Liver (tissue), 3 donors: ENCODE measurements around the gene RNU2-63P.
"Not testable (repeated sequence)": the region's sequence is repeated elsewhere in the genome, so short reads cannot be mapped to it uniquely, and the experiment has no call there.

ENCODE experiments used
- ATF3 ChIP-seq: IDR thresholded peaks from 2 replicates; pipeline ENCODE4 v1.6.1; 2016; ENCODE audit warnings: antibody characterized with exemption
- CTCF ChIP-seq: fragments of 150-350 bp; IDR thresholded peaks from 2 replicates; pipeline ENCODE4 v1.5.1; 2017; ENCODE audit warnings: improper control_type of control experiment, low read depth, low read length; ENCODE audit not compliant: missing input control
- MAX ChIP-seq: IDR thresholded peaks from 2 replicates; pipeline ENCODE4 v1.6.1; 2016; ENCODE audit warnings: antibody characterized with exemption
- RAD21 ChIP-seq, 2 donors: IDR thresholded peaks; 2 replicates each; pipeline ENCODE4 v1.6.1; 2016; ENCODE audit warnings: antibody characterized with exemption in 2 of 2, mild to moderate bottlenecking in 2 of 2
- REST ChIP-seq: IDR thresholded peaks from 2 replicates; pipeline ENCODE4 v1.6.1; 2016; ENCODE audit warnings: antibody characterized with exemption, mild to moderate bottlenecking
- SP1 ChIP-seq: IDR thresholded peaks from 2 replicates; pipeline ENCODE4 v1.6.1; 2018; ENCODE audit warnings: antibody characterized with exemption, mild to moderate bottlenecking
- donor health status: healthy.
- donor health status: healthy.

GRCh38 chr2:88045561-88045960 is 29.2 kb upstream of the RNU2-63P start:
- TF ChIP-seq CTCF; SP1; REST; RAD21 (IDR thresholded peaks at IDR 0.05); ATF3; MAX: not testable (repeated sequence)
